Spleen (tissue), 11 donors: Measurements from ENCODE around the gene MYO10. TPM values are rescaled to one million over a fixed set of nuclear protein-coding genes. Genes with fewer than 3 reads are reported as not detected.

Source experiments
- DNase-seq: peaks from one replicate; pipeline ENCODE4 v3.0.0-alpha.2; 2020
- H3K27ac ChIP-seq, 8 donors: fragments of 200-600 bp; sonication (generic) in 7 of 8; 1 replicate in 4 of 8; 2 replicates in 4 of 8; pipeline versions ENCODE4 v1.5.0 to v1.8.0; 2016 to 2021; ENCODE audit warnings: inconsistent platforms in 4 of 8, mild to moderate bottlenecking in 4 of 8, moderate library complexity in 1 of 8
- H3K27me3 ChIP-seq, 7 donors: fragments of 200-600 bp; sonication (generic) in 6 of 7; replicated peaks in 1 of 7; 1 replicate in 4 of 7; 2 replicates in 3 of 7; pipeline versions ENCODE4 v1.5.0 to v1.8.0; 2016 to 2021; ENCODE audit warnings: inconsistent platforms in 3 of 7, mild to moderate bottlenecking in 1 of 7
- H3K36me3 ChIP-seq, 6 donors: fragments of 200-600 bp; sonication (generic) in 5 of 6; 1 replicate in 4 of 6; 2 replicates in 2 of 6; pipeline versions ENCODE4 v1.5.0 to v1.8.0; 2016 to 2021; ENCODE audit warnings: inconsistent platforms in 2 of 6
- H3K4me1 ChIP-seq, 6 donors: fragments of 200-600 bp; sonication (generic) in 5 of 6; 1 replicate in 3 of 6; 2 replicates in 3 of 6; pipeline versions ENCODE4 v1.5.0 to v1.8.0; 2016 to 2021; ENCODE audit warnings: inconsistent platforms in 3 of 6
- H3K4me3 ChIP-seq, 8 donors: fragments of 200-600 bp; sonication (generic) in 7 of 8; 1 replicate in 4 of 8; 2 replicates in 4 of 8; pipeline versions ENCODE4 v1.5.0 to v1.8.0; 2016 to 2021; ENCODE audit warnings: inconsistent platforms in 4 of 8, mild to moderate bottlenecking in 4 of 8, moderate library complexity in 2 of 8
- H3K9me3 ChIP-seq, 8 donors: fragments of 200-600 bp; sonication (generic) in 7 of 8; 1 replicate in 4 of 8; 2 replicates in 4 of 8; pipeline versions ENCODE4 v1.5.0 to v1.8.0; 2016 to 2021; ENCODE audit warnings: inconsistent platforms in 4 of 8
- POLR2A ChIP-seq, 3 donors: fragments of 450-650 bp; IDR thresholded peaks; one replicate each; pipeline ENCODE4 v1.5.1; 2017; ENCODE audit warnings: antibody characterized with exemption in 3 of 3, mild to moderate bottlenecking in 1 of 3
- POLR2AphosphoS5 ChIP-seq, 3 donors: sonication (generic); formaldehyde crosslinking; IDR thresholded peaks; one replicate each; pipeline ENCODE4 v1.5.1; 2017; ENCODE audit warnings: antibody characterized with exemption in 3 of 3
- WGBS, 5 donors: extraction: QIAGEN DNeasy Blood & Tissue Kit in 3 of 5; methylation state at CpG; one replicate each; pipeline versions ENCODE4 v1.1.5 to v1.1.7; 2013 to 2018; 5-methylcytosine and 5-hydroxymethylcytosine counted together
- intact Hi-C: fragments of 100-400 bp; cut with DNase I; formaldehyde crosslinking; loops from one replicate; pipeline ENCODE4 v1.15.0; 2023; ENCODE audit warnings: low total_unique reads
- polyA plus RNA-seq, 3 donors: library from polyadenylated mRNA; stranded (reverse); fragments of 200-250 nt; gene quantifications; one replicate each; pipeline ENCODE4 v1.2.1, GENCODE V29; 2013
- total RNA-seq, 7 donors: library from RNA; depleted of rRNA in 3 of 7; stranded (reverse); fragments of >200 nt in 3 of 7; fragmentation: NEBNext Ultra II Directional in 4 of 7; extraction: Animal tissue kit (Norgen Biotek cat#: 25700) in 4 of 7; gene quantifications; one replicate each; pipeline versions ENCODE4 v1.1.0 to v1.2.1, GENCODE V29; 2016 to 2021
- TF ChIP-seq, protein P1 (sequence below), 11 experiments: fragments of 200-600 bp in 7 of 11; fragments of 450-650 bp in 4 of 11; sonication (generic) in 4 of 11; IDR thresholded peaks in 8 of 11; conservative IDR thresholded peaks in 3 of 11; 1 replicate in 7 of 11; 2 replicates in 4 of 11; pipeline versions ENCODE4 v1.4.0 to v1.8.0; 2016 to 2021; ENCODE audit warnings: antibody characterized with exemption in 11 of 11, inconsistent platforms in 4 of 11, mild to moderate bottlenecking in 1 of 11
- donor health status: healthy with polysubstance abuse.
- donor health status: DM: no; HTN: no; CAD: no; lungs with moderate emphysema.
- donor health status: DM: no; HTN: no; CAD: no.
- donor health status: Bipolar disorder and iron deficiency.
- donor health status: healthy.
- donor health status: DM: no; HTN: no; CAD: no.
- donor health status: DM: yes; HTN: yes; CAD: no.

The MYO10 gene
- total and polyA plus RNA-seq, 10 donors, result 1.1 to 72.8 (median 32.7) TPM

DNA sequence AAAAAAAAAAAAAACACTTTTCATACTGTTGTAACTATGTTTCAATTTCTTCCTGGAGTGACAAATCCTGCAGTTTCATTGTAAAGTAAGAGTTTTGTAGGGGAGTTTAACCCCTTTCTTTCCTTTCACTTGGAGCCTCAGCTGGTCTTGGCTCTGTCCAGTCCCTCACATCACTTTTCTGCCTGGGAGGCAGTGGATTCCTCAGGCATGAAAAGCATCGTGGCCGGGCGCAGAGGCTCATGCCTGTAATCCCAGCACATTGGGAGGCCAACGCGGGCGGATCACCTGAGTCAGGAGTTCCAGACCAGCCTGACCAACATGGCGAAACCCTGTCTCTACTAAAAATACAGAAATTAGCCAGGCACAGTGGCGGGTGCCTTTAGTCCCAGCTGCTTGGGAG, 45.6 kb upstream of the MYO10 start:
- TF ChIP-seq POLR2AphosphoS5 (IDR thresholded peaks at IDR 0.05), result no peak
- Histone ChIP-seq H3K36me3 (no peaks in the 10 kb centered on the region), H3K4me1 (peaks cover 0 to 4% (median 0%) of the 10 kb centered on the region in 6 donors), H3K9me3 (peaks cover 0 to 5% (median 0%) of the 10 kb centered on the region in 8 donors), H3K4me3 (no peak overlapping the region), H3K27ac (no peak overlapping the region), H3K27me3 (no peaks in the 10 kb centered on the region)
- no peak for DNase-seq
- intact Hi-C loops, result no loop called here
- 79 to 91% (median 88%) methylated on average over 8 of the region's 8 CpGs for WGBS, 5 donors

DNA sequence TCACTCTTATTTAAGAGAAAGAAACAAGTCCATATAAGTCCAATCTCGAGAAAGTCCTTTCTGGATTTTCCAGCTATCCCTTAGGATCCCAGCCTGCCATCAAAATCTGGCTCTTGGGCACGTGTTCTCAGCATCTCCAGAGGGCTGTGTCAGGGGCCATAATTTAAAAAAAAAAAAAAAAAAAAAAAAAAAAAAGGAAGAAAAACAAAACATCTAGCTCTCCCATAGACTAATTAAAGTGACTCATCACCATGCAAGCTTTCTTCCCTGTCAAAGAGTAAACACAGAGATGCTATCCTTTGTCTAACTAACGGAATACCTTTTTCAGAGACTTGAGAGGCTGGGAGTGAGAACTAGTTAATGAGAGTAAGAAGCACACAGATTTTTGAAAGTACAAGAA, 44.9 kb upstream of the MYO10 start:
- no peaks in the 10 kb centered on the region for H3K36me3 ChIP-seq
- no peak for DNase-seq
- peaks cover 0 to 4% (median 0%) of the 10 kb centered on the region in 6 donors for H3K4me1 ChIP-seq
- intact Hi-C loops, result no loop called here
- peaks cover 0 to 5% (median 0%) of the 10 kb centered on the region in 8 donors for H3K9me3 ChIP-seq
- no peak overlapping the region for H3K4me3 ChIP-seq
- TF ChIP-seq POLR2A (IDR thresholded peaks at IDR 0.05) (no peak), POLR2AphosphoS5 (IDR thresholded peaks at IDR 0.05) (no peak)
- TF ChIP-seq, protein P1, sequence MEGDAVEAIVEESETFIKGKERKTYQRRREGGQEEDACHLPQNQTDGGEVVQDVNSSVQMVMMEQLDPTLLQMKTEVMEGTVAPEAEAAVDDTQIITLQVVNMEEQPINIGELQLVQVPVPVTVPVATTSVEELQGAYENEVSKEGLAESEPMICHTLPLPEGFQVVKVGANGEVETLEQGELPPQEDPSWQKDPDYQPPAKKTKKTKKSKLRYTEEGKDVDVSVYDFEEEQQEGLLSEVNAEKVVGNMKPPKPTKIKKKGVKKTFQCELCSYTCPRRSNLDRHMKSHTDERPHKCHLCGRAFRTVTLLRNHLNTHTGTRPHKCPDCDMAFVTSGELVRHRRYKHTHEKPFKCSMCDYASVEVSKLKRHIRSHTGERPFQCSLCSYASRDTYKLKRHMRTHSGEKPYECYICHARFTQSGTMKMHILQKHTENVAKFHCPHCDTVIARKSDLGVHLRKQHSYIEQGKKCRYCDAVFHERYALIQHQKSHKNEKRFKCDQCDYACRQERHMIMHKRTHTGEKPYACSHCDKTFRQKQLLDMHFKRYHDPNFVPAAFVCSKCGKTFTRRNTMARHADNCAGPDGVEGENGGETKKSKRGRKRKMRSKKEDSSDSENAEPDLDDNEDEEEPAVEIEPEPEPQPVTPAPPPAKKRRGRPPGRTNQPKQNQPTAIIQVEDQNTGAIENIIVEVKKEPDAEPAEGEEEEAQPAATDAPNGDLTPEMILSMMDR (IDR thresholded peaks at IDR 0.05 in 8 of 11, conservative IDR thresholded peaks at IDR 0.05 in 3 of 11), result no peak
- no peak overlapping the region for H3K27ac ChIP-seq
- 61 to 80% (median 65%) methylated on average over 3 of the region's 3 CpGs for WGBS, 5 donors
- H3K27me3 ChIP-seq, result no peaks in the 10 kb centered on the region

DNA sequence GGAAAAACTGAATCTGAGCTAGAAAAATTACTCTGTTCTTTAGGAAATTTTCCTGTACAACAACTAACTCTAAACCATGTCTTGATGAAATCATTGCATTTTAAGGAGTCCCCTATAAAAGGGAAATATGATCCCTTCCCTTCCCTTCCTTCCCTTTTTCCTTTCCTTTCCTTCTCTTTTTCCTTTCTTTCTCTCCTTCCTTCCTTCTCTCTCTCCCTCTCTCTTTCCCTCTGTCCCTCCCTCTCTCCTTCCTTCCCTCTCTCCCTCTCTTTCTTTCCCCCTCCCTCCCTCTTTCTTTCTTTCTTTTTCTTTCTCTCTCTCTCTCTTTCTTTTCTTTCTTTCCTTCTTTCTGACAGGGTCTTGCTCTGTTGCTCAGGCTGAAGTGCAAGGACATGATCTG, 42.2 kb upstream of the MYO10 start:
- Histone ChIP-seq H3K4me1 (peaks cover 0 to 4% (median 0%) of the 10 kb centered on the region in 6 donors), H3K4me3 (no peak overlapping the region), H3K36me3 (no peaks in the 10 kb centered on the region), H3K27me3 (no peaks in the 10 kb centered on the region), H3K27ac (no peak overlapping the region), H3K9me3 (no peaks in the 10 kb centered on the region)
- no peak for DNase-seq
- intact Hi-C loops, result no loop called here
- TF ChIP-seq POLR2AphosphoS5 (IDR thresholded peaks at IDR 0.05), result no peak
- no peak for TF ChIP-seq POLR2A (IDR thresholded peaks at IDR 0.05)
- TF ChIP-seq, protein P1 (IDR thresholded peaks at IDR 0.05 in 8 of 11, conservative IDR thresholded peaks at IDR 0.05 in 3 of 11), result no peak

DNA sequence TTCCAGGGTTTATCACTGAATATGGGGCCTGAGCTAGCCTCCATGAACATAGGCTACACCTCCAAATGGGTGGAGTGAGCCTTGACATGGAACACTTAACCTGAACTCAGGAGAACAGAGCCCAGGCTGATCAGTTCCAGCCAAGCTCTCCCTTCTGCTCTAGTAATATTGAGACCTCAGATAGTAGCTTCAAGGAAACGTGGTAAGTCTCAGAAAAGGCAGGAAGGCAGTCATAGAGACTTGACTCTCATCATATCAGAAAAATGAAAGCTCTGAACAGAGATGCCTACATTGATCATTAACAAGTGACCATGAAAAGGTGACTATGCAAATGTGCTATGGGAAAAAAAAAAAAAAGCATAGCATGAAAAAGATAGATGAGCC, 40.5 kb upstream of the MYO10 start:
- intact Hi-C loops, result no loop called here
- 56 to 84% (median 67%) methylated on average over 1 of the region's 1 CpG for WGBS, 5 donors
- Histone ChIP-seq H3K27me3 (no peaks in the 10 kb centered on the region), H3K9me3 (no peaks in the 10 kb centered on the region), H3K27ac (no peak overlapping the region), H3K4me1 (peaks cover 0 to under 1% (median 0%) of the 10 kb centered on the region in 6 donors), H3K36me3 (no peaks in the 10 kb centered on the region), H3K4me3 (no peak overlapping the region)
- DNase-seq, result no peak
- TF ChIP-seq POLR2AphosphoS5 (IDR thresholded peaks at IDR 0.05), result no peak
- TF ChIP-seq, protein P1 (IDR thresholded peaks at IDR 0.05 in 8 of 11, conservative IDR thresholded peaks at IDR 0.05 in 3 of 11), result no peak
- no peak for TF ChIP-seq POLR2A (IDR thresholded peaks at IDR 0.05)
